ENCODE measurements around the gene CASK. TPM values are rescaled to one million over a fixed set of nuclear protein-coding genes. Genes with fewer than 3 reads are reported as not detected.

Gene CASK
- total RNA-seq, 6 donors from 2014 or later = 25.1 to 61.6 (median 35.3) TPM

DNA sequence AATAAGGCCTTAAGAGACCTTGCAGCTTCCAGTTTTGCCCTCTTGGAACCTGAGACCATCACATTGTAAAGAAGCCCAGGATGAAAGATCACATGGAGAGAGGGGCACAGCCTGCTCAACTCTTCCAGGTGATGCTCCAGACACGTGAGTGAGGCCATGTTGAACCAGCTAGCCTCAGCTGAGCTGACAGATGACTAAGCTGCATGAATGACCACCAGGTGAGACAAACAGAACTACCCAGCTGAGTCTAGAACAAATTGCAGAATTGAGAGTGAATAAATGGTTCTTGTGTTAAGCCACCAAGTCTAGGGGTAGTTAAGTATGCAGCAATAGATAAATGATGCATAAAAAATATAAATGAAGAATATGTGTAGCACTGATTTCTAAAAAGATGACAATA, 216.1 kb downstream of the CASK start:
- no peak for TF ChIP-seq POLR2AphosphoS5 (IDR thresholded peaks at IDR 0.05)
- TF ChIP-seq, protein P1, sequence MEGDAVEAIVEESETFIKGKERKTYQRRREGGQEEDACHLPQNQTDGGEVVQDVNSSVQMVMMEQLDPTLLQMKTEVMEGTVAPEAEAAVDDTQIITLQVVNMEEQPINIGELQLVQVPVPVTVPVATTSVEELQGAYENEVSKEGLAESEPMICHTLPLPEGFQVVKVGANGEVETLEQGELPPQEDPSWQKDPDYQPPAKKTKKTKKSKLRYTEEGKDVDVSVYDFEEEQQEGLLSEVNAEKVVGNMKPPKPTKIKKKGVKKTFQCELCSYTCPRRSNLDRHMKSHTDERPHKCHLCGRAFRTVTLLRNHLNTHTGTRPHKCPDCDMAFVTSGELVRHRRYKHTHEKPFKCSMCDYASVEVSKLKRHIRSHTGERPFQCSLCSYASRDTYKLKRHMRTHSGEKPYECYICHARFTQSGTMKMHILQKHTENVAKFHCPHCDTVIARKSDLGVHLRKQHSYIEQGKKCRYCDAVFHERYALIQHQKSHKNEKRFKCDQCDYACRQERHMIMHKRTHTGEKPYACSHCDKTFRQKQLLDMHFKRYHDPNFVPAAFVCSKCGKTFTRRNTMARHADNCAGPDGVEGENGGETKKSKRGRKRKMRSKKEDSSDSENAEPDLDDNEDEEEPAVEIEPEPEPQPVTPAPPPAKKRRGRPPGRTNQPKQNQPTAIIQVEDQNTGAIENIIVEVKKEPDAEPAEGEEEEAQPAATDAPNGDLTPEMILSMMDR (IDR thresholded peaks at IDR 0.05) = no peak
- TF ChIP-seq POLR2A (IDR thresholded peaks at IDR 0.05) = no peak
- no peak for TF ChIP-seq EP300 (IDR thresholded peaks at IDR 0.05)
- WGBS, 2 donors = 53 to 100% methylated on average over 1 of the region's 1 CpG

DNA sequence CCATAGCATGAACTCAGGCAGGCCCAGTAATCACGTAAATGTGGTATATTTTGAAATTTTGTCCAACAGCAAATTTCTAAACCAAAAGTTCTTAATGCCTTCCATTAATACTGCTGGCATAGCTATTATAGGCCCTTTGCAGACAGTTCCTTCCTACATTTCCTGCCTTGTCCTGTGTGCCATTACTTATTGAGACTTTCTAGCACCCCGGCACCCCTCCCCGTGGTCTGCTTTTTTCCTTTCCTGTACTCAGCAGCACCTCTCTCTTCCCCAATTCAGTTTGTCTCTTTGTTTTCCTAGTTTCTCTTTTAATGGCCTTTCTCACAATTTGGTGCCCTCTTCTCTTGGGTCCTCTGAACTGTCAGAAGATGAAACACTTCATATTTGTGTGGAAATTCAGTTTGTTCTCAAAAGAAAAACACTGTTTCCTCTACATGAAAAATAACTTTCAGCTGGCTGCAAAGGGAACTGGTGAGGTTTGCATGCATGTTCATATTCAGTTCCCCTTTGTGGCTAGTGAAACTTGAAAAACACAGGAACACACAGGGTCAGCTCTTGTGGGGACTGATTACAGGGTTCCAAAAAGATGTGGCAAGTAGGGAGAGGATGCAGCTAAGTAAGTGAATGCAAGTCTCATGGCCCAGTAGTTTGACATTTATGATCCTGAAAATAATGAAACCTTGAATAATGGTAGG, 217.5 kb downstream of the CASK start:
- peak overlapping the region; percentile 22 to 46 (median 38) for H3K27ac ChIP-seq
- ATAC-seq (ENCODE audit: low FRiP score in 2 of 2) (peak in 1 of 2 donors; percentile 63), DNase-seq (no peak)
- H3K9me3 ChIP-seq = no peaks in the 10 kb centered on the region
- WGBS, 2 donors = 37 to 57% methylated on average over 3 of the region's 3 CpGs
- no peak overlapping the region for H3K4me3 ChIP-seq
- H3K27me3 ChIP-seq = no peaks in the 10 kb centered on the region
- H3K36me3 ChIP-seq = no peaks in the 10 kb centered on the region
- TF ChIP-seq EP300 (IDR thresholded peaks at IDR 0.05) (no peak), POLR2A (IDR thresholded peaks at IDR 0.05) (no peak), POLR2AphosphoS5 (IDR thresholded peaks at IDR 0.05) (no peak)
- TF ChIP-seq, protein P1 (IDR thresholded peaks at IDR 0.05) = no peak
- peaks cover 0 to 12% (median 0%) of the 10 kb centered on the region in 4 donors for H3K4me1 ChIP-seq

More for the DNA sequence above, 216.1 kb downstream of the CASK start:
- Histone ChIP-seq H3K27me3 (no peaks in the 10 kb centered on the region), H3K36me3 (no peaks in the 10 kb centered on the region), H3K4me3 (no peak overlapping the region), H3K27ac (no peak overlapping the region), H3K9me3 (no peaks in the 10 kb centered on the region), H3K4me1 (peaks cover 0 to 12% (median 0%) of the 10 kb centered on the region in 4 donors)
- DNase-seq (no peak), ATAC-seq (ENCODE audit: low FRiP score in 2 of 2) (no peak)

DNA sequence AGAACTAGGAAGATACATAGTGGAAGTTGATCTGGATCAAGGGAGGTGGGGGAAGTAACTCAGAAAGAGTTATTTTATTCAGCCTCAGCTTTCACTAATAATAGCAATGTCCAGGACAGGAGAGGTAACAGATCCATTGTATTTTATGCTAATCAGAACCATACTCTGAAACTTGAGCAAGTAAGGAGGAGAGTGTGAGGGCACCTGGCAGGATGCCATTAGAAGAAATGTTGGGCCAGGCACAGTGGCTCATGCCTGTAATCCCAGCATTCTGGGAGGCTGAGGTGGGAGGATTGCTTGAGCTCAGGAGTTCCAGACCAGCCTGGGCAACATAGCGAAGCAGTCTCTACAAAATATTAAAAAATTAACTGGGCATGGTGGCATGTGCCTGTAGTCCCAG, 218.3 kb downstream of the CASK start:
- no peaks in the 10 kb centered on the region for H3K9me3 ChIP-seq
- WGBS, 2 donors = 71 to 100% methylated on average over 1 of the region's 1 CpG
- H3K4me1 ChIP-seq = peaks cover 0 to 12% (median 0%) of the 10 kb centered on the region in 4 donors
- no peak for DNase-seq
- H3K27me3 ChIP-seq = no peaks in the 10 kb centered on the region
- no peaks in the 10 kb centered on the region for H3K36me3 ChIP-seq
- peak overlapping the region; percentile 22 to 46 (median 34) for H3K27ac ChIP-seq
- ATAC-seq (ENCODE audit: low FRiP score in 2 of 2) = no peak
- no peak for TF ChIP-seq POLR2A (IDR thresholded peaks at IDR 0.05)
- no peak overlapping the region for H3K4me3 ChIP-seq

DNA sequence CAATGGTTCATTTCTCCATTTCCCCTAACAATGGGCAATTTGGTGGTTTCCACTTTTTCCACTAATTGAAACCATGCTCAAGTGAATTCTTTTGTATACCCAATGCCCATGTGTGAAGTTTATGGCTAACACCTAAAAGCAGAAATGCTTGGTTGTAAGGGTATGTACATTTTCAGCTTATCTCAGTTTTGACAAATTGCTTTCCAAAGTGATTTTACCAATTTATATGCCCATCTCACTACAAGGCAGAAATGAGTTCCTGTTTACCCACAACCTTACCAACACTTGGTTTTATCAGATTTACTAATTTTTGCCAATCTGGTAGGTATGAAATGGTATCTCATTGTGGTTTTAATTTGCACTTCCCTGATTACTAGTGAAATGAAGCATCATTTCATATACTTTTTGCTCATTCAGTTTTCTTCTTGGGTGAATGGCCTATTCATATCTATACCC, 219.8 kb downstream of the CASK start:
- DNase-seq (no peak), ATAC-seq (ENCODE audit: low FRiP score in 2 of 2) (no peak)
- Histone ChIP-seq H3K27ac (no peak overlapping the region), H3K27me3 (no peaks in the 10 kb centered on the region), H3K4me3 (no peak overlapping the region), H3K4me1 (peaks cover 0 to 12% (median 0%) of the 10 kb centered on the region in 4 donors), H3K9me3 (no peaks in the 10 kb centered on the region), H3K36me3 (no peaks in the 10 kb centered on the region)
- TF ChIP-seq, protein P1 (IDR thresholded peaks at IDR 0.05) = no peak
- TF ChIP-seq POLR2AphosphoS5 (IDR thresholded peaks at IDR 0.05) (no peak), POLR2A (IDR thresholded peaks at IDR 0.05) (no peak), EP300 (IDR thresholded peaks at IDR 0.05) (no peak)

DNA sequence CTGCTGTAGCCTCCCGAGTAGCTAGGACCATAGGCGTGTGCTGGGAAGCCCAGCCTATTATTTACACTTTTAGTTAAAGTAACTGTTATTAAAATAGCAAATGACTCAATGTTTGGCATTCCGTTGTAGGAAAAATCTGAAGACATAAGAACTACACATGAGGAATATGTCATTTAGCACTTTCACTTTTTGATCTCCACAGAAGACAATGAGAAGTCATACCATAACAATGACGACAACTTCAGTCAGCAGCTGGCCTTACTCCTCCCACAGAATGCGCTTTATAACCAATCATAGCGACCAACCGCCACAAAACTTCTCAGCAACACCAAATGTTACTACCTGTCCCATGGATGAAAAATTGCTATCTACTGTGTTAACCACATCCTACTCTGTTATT, 227.9 kb downstream of the CASK start:
- TF ChIP-seq, protein P1 (IDR thresholded peaks at IDR 0.05) = no peak
- no peak for TF ChIP-seq POLR2A (IDR thresholded peaks at IDR 0.05)
- TF ChIP-seq EP300 (IDR thresholded peaks at IDR 0.05) = no peak
- no peak for TF ChIP-seq POLR2AphosphoS5 (IDR thresholded peaks at IDR 0.05)
- H3K27ac ChIP-seq = no peak overlapping the region
- no peaks in the 10 kb centered on the region for H3K36me3 ChIP-seq
- no peaks in the 10 kb centered on the region for H3K27me3 ChIP-seq
- ATAC-seq (ENCODE audit: low FRiP score in 2 of 2) (no peak), DNase-seq (no peak)
- peaks cover 0 to 3% (median 0%) of the 10 kb centered on the region in 4 donors for H3K4me1 ChIP-seq
- no peaks in the 10 kb centered on the region for H3K9me3 ChIP-seq
- no peak overlapping the region for H3K4me3 ChIP-seq
- 63 to 73% methylated on average over 7 of the region's 7 CpGs for WGBS, 2 donors

All from upper lobe of left lung (tissue), 6 donors.